ENCODE data around the gene RBMX2.

GRCh38 chrX:130444641-130445336 lies 43.0 kb downstream of the RBMX2 start:
- TF ChIP-seq POLR2AphosphoS5 (IDR thresholded peaks at IDR 0.05) (no peak), EP300 (IDR thresholded peaks at IDR 0.05) (no peak)

Data from sigmoid colon (tissue), 4 donors.